Central memory CD8-positive, alpha-beta T cell (primary cell): ENCODE results near the gene XRCC4.
"Not testable (repeated sequence)": the region's sequence is repeated elsewhere in the genome, so short reads cannot be mapped to it uniquely, and the experiment has no call there.

Source experiments
- ATAC-seq: fragments of 150-1000 bp; cut with Tn5 transposase; replicated peaks from 2 replicates; pipeline ENCODE4 v1.10.0; 2022; ENCODE audit warnings: mild to moderate bottlenecking, moderate FRiP score, moderate number of reproducible peaks; ENCODE audit not compliant: poor library complexity, severe bottlenecking; ENCODE audit errors: extremely low read depth
- DNase-seq, 2 donors: peaks; one replicate each; pipeline ENCODE4 v3.0.0; 2021; ENCODE audit warnings: low spot score in 2 of 2
- H3K27ac Mint-ChIP-seq: one replicate; pipeline ENCODE4 v1.8.0; 2022; ENCODE audit warnings: low read depth, mild to moderate bottlenecking, moderate library complexity, mixed read lengths
- H3K27me3 Mint-ChIP-seq: one replicate; pipeline ENCODE4 v1.8.0; 2022; ENCODE audit warnings: mixed read lengths
- H3K36me3 Mint-ChIP-seq: one replicate; pipeline ENCODE4 v1.8.0; 2022; ENCODE audit warnings: mild to moderate bottlenecking, moderate library complexity, mixed read lengths; ENCODE audit not compliant: insufficient read depth
- H3K4me1 Mint-ChIP-seq: one replicate; pipeline ENCODE4 v1.8.0; 2022; ENCODE audit warnings: mixed read lengths
- H3K4me3 Mint-ChIP-seq: one replicate; pipeline ENCODE4 v1.8.0; 2022; ENCODE audit warnings: mild to moderate bottlenecking, moderate library complexity, mixed read lengths
- H3K9me3 Mint-ChIP-seq: one replicate; pipeline ENCODE4 v1.8.0; 2022; ENCODE audit warnings: mixed read lengths

The XRCC4 gene

GRCh38 chr5:83049370-83049885 lies 27.9 kb upstream of the XRCC4 start:
- Mint-ChIP-seq H3K27me3 (no peaks in the 10 kb centered on the region), H3K4me3 (no peak overlapping the region), H3K9me3 (no peaks in the 10 kb centered on the region), H3K36me3 (peaks cover 6% of the 10 kb centered on the region), H3K27ac (peak overlapping the region; percentile 0), H3K4me1 (peaks cover 7% of the 10 kb centered on the region)
- ATAC-seq (no peak), DNase-seq (no peak)

DNA sequence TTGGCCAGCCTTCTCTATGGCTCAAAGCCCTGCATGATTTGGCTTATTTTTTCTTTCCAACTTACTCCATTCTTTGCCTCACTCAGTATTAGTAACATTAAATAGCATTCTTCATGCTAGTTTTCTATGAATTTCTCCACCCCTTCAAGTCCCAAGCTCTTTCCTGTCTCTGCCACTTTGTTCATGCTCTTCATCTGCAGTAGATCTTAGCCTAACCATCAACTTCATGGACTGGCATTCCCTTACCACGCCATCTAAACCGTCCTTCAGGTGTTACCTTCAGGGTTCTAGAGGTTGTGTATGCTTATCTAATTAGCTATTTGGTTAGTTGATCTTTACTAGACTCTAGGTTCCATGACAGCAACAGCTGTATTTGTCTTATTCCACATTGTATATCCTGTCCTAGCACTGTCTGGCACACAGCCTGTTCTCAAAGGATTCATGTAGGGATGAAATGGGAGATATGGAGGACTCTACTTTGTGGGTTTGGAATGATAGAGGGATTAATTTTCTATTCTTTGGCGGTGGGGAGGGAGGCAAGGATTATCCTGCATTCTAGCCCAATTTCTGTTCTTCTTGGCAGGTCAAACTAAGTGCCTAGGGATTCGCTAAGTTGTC lies 26.5 kb upstream of the XRCC4 start:
- H3K4me3 Mint-ChIP-seq: no peak overlapping the region
- H3K4me1 Mint-ChIP-seq: peaks cover 8% of the 10 kb centered on the region
- peaks cover 15% of the 10 kb centered on the region for H3K36me3 Mint-ChIP-seq
- DNase-seq: no peak
- H3K27me3 Mint-ChIP-seq: no peaks in the 10 kb centered on the region
- H3K27ac Mint-ChIP-seq: no peak overlapping the region
- no peaks in the 10 kb centered on the region for H3K9me3 Mint-ChIP-seq
- ATAC-seq: no peak

- no peak for ATAC-seq
- H3K9me3 Mint-ChIP-seq: no peaks in the 10 kb centered on the region
- H3K36me3 Mint-ChIP-seq: peaks cover 31% of the 10 kb centered on the region
- no peak overlapping the region for H3K4me3 Mint-ChIP-seq
- H3K27me3 Mint-ChIP-seq: no peaks in the 10 kb centered on the region
- peaks cover 14% of the 10 kb centered on the region for H3K4me1 Mint-ChIP-seq
- H3K27ac Mint-ChIP-seq: peak overlapping the region; percentile 54
- DNase-seq: no peak
Observed at GRCh38 chr5:83055166-83055565, 22.2 kb upstream of the XRCC4 start.

DNA sequence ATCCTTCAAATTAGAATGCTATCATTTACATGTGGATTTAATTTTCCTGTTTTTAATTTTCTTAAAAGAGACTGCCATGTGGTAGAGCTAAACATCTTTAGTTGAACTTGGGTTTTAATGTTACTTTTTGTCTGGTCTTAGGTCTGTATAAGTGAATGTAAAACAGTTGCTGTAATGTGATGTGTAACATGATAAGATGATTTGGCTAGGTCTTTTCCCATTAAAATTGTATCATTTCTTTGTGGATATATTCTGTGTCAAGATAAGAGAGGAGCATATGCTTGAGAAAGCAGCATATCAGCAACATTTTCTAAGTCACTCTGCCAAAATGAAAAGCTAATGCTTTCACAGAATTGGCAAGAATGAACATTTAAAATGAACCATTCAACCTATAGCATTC lies 18.6 kb upstream of the XRCC4 start:
- Mint-ChIP-seq H3K27ac (peak overlapping the region; percentile 44), H3K27me3 (no peaks in the 10 kb centered on the region), H3K4me1 (peaks cover 19% of the 10 kb centered on the region), H3K9me3 (no peaks in the 10 kb centered on the region), H3K4me3 (no peak overlapping the region), H3K36me3 (peaks cover 39% of the 10 kb centered on the region)
- DNase-seq (no peak), ATAC-seq (no peak)

GRCh38 chr5:83059341-83059740 lies 18.0 kb upstream of the XRCC4 start:
- no peak for DNase-seq
- Mint-ChIP-seq H3K4me1 (peaks cover 16% of the 10 kb centered on the region), H3K4me3 (no peak overlapping the region), H3K27ac (no peak overlapping the region), H3K27me3 (no peaks in the 10 kb centered on the region), H3K9me3 (no peaks in the 10 kb centered on the region), H3K36me3 (peaks cover 36% of the 10 kb centered on the region)
- ATAC-seq: no peak

DNA sequence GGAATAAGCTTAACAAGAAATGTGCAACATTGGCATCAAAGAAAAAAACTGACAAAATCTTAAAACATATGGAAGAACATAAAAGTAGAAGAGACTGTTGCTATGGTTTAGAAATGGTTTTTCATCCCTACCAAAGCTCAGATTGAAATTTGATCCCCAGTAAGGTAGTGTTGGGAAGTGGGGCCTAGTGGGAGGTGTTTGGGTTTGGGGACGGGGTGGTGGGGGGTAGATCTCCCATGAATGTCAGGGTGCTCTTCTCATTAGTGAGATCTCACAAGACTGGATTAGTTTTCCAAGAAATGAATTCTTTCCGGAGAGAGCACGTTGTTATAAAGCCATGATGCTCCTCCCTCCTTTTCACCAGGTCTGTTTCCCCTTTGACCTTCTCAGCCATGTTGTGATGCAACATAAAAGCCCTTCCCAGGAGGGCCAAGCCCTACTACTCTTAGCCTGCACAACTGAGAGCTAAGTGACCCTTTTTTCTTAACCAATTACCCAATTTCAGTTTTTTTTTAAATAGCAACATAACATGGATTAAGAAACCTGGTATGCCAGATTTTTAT lies 10.7 kb upstream of the XRCC4 start:
- Mint-ChIP-seq H3K27me3 (no peaks in the 10 kb centered on the region), H3K4me1 (peaks cover 56% of the 10 kb centered on the region), H3K9me3 (no peaks in the 10 kb centered on the region), H3K4me3 (no peak overlapping the region), H3K27ac (peak overlapping the region; percentile 44), H3K36me3 (peaks cover 5% of the 10 kb centered on the region)
- ATAC-seq (no peak), DNase-seq (no peak)

GRCh38 chr5:83067377-83067776 lies 10.0 kb upstream of the XRCC4 start:
- ATAC-seq, H3K27me3 Mint-ChIP-seq, H3K9me3 Mint-ChIP-seq, DNase-seq, H3K4me3 Mint-ChIP-seq, H3K36me3 Mint-ChIP-seq, H3K27ac Mint-ChIP-seq: not testable (repeated sequence)
- H3K4me1 Mint-ChIP-seq: peaks cover 63% of the 10 kb centered on the region

DNA sequence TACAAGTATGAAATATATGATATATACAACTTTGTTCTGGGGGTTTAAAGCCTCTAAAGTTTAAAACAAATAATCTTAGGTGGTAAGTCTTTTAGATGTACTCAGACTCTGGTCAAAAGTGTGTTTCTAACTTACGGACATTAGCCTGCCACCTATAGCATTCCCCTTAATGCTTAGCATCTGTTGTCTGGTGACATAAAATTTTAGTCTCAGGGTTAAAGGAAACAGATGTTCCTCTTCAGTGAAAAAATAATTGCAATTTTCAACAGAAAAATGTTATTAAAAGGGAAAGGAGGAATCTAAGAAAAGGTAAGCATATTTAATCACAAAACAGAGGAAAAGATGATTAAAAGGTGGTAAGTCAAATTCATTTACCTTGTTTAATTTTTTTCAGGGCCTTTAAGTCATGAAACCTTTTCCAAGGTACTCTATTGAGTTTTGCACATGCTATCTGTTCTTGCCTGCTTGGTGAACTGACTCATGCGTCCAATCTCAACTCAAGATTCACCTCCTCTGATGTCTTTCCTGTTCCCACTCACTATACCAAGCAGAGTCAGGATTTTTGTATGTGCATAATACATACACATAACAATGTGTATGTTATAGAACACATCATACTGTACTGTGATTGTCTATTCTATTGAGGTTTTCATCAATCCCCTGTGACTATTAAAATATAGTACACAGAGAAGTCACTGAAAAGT lies 8.1 kb upstream of the XRCC4 start:
- no peak overlapping the region for H3K4me3 Mint-ChIP-seq
- peaks cover 74% of the 10 kb centered on the region for H3K4me1 Mint-ChIP-seq
- no peak for DNase-seq
- no peaks in the 10 kb centered on the region for H3K9me3 Mint-ChIP-seq
- H3K36me3 Mint-ChIP-seq: peaks cover 1% of the 10 kb centered on the region
- no peaks in the 10 kb centered on the region for H3K27me3 Mint-ChIP-seq
- ATAC-seq: no peak
- no peak overlapping the region for H3K27ac Mint-ChIP-seq

DNA sequence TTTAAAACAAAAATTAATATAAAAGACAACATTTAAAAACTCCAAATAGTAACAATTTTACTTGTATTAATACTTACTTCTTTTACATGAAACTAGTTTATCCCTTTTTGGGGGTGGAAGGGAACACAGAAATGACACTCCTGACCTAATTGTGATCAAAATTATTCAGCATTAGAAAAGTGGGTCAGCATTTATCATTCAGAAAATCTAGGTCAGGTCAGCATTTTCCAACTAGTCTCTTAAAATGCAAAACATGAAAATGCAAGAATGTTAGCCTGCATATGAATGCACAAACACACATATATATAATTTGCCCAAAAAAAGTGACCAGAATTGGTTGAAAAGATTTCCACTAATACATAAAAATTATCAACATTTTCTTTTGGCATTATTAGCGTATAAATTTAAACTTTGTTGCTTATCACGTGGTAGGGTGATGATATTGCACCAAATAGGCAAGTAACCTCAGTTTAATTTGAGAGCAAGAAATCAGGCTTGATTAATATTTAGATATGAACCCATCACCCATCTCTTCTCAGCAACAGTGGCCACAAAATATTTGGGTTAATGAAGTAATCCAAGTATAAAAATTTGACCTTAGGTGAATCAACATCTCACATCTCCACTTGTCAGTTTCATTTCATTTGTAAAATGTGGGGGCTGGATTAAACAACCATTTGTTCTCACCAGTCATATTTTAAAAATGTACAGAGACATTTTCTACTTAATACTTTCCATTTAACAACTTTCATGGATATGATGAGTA lies 5.9 kb upstream of the XRCC4 start:
- Mint-ChIP-seq H3K36me3 (peaks cover 3% of the 10 kb centered on the region), H3K27me3 (no peaks in the 10 kb centered on the region), H3K27ac (no peak overlapping the region), H3K4me1 (peaks cover 72% of the 10 kb centered on the region), H3K9me3 (no peaks in the 10 kb centered on the region), H3K4me3 (no peak overlapping the region)
- ATAC-seq (no peak), DNase-seq (no peak)

DNA sequence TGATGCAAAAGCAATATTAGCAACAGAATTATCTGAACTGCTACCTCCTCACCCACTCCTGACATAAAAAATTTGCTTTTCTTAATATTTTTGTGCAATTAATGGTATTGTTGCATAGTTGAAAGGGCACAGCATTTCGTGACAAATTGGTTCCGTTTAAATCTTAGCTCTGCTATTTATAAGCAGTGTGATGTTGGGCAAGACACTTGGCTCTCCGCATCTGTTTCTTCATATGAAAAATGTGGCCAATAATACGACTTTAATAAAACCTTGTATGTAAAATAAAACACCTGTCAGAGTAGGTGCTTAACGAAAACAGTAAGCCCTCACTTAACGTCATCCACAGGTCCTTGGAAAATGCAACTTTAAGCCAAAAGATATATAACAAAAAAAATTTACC lies 4.4 kb upstream of the XRCC4 start:
- no peak overlapping the region for H3K27ac Mint-ChIP-seq
- no peaks in the 10 kb centered on the region for H3K9me3 Mint-ChIP-seq
- no peak for DNase-seq
- H3K27me3 Mint-ChIP-seq: no peaks in the 10 kb centered on the region
- peaks cover 78% of the 10 kb centered on the region for H3K4me1 Mint-ChIP-seq
- H3K4me3 Mint-ChIP-seq: no peak overlapping the region
- no peak for ATAC-seq
- peaks cover 9% of the 10 kb centered on the region for H3K36me3 Mint-ChIP-seq

GRCh38 chr5:83077662-83078261 lies 415 bp downstream of the XRCC4 start:
- Mint-ChIP-seq H3K9me3 (no peaks in the 10 kb centered on the region), H3K27ac (peak overlapping the region; percentile 98), H3K27me3 (no peaks in the 10 kb centered on the region), H3K4me1 (peaks cover 48% of the 10 kb centered on the region), H3K36me3 (peaks cover 8% of the 10 kb centered on the region), H3K4me3 (peak overlapping the region; percentile 95)
- DNase-seq (peak in 1 of 2 donors; percentile 13), ATAC-seq (peak; percentile 8)

DNA sequence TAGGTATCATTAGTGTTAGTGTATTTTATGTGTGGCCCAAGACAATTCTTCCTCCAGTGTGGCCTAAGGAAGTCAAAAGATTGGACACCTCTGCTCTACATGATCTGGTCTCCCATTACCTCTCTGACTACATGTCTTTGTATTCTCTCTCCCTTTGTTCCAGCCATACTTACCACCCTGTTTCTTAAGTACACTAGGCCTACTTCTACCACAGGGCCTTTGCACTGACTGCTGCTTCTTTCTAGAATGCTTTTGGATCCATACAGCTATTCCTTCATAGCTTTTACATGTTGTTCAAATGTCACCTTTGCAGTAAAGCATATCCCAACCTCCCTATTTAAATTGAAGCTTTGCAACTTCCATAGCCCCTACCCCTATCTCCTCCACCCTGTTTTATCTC lies 5.4 kb downstream of the XRCC4 start:
- peaks cover 8% of the 10 kb centered on the region for H3K4me1 Mint-ChIP-seq
- H3K4me3 Mint-ChIP-seq: no peak overlapping the region
- no peak for ATAC-seq
- no peaks in the 10 kb centered on the region for H3K36me3 Mint-ChIP-seq
- no peak for DNase-seq
- H3K9me3 Mint-ChIP-seq: no peaks in the 10 kb centered on the region
- H3K27me3 Mint-ChIP-seq: no peaks in the 10 kb centered on the region
- no peak overlapping the region for H3K27ac Mint-ChIP-seq
